ENCODE measurements around the gene CADM2.
"Not testable (repeated sequence)": the region's sequence is repeated elsewhere in the genome, so short reads cannot be mapped to it uniquely, and the experiment has no call there.

Gene CADM2

DNA sequence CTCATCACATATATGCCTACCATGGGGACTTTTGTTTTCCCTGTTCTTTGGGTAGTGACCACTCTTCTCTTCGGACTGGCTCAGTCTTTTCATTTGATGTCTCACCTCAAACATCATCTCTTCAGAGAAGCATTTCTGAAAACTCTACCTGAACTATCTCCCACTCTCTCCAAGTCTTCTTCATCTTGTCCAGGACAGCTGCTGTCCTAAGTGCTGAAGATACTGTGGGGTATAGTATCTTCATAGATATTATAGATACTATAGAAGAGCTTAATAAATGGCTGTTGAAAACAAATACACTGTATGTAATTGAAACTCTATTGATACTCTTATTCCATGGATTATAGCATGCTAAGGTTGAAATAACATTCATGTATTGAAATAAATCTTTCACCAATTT lies 672.3 kb downstream of the CADM2 start:
- DNase-seq (ENCODE audit: low read depth in 1 of 2, low spot score in 1 of 2), result no peak

- DNase-seq (ENCODE audit: low read depth in 1 of 2, low spot score in 1 of 2), result no peak
These were observed 674.1 kb downstream of the CADM2 start for GRCh38 chr3:85632921-85633320.

- no peak for DNase-seq (ENCODE audit: low read depth in 1 of 2, low spot score in 1 of 2)
These were observed 693.6 kb downstream of the CADM2 start for GRCh38 chr3:85652360-85652759.

GRCh38 chr3:85660451-85660850 lies 701.7 kb downstream of the CADM2 start:
- DNase-seq (ENCODE audit: low read depth in 1 of 2, low spot score in 1 of 2), result no peak

DNA sequence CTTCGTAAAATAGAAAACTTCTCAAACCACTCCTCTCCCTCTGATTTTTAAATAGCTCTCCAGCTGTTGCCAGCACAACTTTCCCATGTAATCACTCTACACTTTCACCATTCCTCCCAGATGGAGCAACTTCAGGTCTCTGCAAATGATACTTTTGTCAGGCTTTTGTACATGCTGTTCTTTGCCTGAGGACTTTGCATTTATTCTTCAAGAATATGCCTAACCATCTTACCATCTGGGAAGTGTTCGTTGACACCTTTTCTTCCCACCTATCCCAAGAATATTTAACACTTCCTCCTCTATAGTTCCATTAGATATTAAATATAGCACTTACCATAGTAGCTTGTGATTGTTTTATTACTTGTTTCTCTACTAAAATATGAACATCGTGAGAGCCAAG lies 703.7 kb downstream of the CADM2 start:
- no peak for DNase-seq (ENCODE audit: low read depth in 1 of 2, low spot score in 1 of 2)

- no peak for DNase-seq (ENCODE audit: low read depth in 1 of 2, low spot score in 1 of 2)
These were observed 709.0 kb downstream of the CADM2 start for GRCh38 chr3:85667744-85668143.

DNA sequence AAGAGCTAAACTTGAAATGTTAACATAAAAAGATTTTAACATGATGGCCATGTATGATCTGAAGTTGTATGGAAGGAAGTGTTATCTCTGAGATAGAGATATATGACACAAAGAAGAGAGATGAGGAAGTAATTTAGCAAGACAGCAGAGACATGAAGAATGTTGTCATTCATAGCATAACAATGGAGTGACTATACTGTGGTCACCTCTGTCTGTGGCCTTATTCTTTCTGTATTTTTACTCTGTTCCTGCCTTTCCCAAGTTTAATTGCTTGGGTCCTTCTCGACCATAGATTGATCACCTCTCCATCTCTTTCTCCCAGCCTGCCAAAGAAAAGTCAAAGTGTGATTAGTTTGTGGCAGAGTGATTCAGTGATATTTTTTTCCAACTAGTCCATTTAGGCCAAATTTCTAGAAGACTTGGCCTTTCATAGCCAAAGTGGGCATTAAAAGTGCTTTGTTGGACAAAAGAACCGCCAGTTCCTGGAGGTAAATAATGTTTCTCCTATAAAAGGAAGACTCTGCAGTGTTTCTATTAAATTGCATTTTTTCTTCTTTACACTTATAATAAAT lies 711.9 kb downstream of the CADM2 start:
- DNase-seq (ENCODE audit: low read depth in 1 of 2, low spot score in 1 of 2), result no peak

- no peak for DNase-seq (ENCODE audit: low read depth in 1 of 2, low spot score in 1 of 2)
These were observed 714.0 kb downstream of the CADM2 start for GRCh38 chr3:85672761-85673160.

DNA sequence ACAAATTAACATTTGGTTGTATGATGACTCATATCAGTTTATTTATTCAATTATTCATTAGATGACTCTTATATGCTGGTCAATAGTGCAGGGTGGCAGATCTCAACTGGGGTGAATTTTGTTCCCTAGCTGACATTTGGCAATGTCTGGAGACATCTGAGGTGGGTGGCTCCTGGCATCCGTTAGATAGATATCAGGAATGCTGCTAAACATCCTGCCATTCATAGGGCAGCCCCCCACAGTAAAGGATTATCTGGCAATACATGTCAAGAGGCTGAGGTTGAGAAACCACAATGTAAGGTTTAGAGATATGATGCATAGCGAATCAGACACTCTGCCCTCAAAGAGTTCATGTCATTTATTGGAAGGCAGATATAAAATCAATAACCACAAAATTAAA lies 719.9 kb downstream of the CADM2 start:
- DNase-seq (ENCODE audit: low read depth in 1 of 2, low spot score in 1 of 2), result no peak

DNA sequence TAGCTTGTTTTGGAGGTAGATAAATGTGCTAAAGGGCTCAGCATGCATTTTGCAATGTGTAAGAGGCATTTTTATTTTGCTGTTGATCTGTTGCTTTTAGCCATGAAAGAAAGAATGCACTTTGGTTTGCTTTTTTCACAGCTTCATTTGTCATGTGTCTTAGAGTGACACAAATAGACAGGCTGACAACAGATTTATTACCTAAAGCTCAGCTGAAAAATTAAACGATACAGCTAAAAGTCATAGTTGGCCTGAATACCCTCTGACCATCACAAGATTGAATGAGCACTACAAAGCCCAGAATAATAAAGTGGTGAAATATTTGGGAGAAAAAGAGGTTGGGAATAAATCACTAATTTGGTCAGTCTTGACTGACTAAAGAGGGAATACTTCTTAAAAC lies 723.1 kb downstream of the CADM2 start:
- DNase-seq (ENCODE audit: low read depth in 1 of 2, low spot score in 1 of 2), result no peak

DNA sequence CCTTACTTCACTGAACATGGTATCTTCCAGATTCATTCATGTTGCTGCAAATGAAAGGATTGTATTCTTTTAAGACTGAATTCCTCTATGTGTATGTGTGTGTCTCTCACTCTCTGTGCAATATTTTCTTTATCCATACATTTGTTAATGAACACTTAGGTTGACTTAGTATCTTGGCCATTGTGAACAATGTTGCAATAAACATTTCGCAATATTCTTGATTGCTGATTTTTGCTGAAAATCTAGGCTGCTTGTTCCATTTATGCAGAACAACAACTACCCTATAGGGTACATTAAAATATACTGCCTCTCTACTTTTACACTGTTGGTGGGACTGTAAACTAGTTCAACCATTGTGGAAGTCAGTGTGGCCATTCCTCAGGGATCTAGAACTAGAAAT lies 732.4 kb downstream of the CADM2 start:
- DNase-seq (ENCODE audit: low read depth in 1 of 2, low spot score in 1 of 2), result no peak

- DNase-seq (ENCODE audit: low read depth in 1 of 2, low spot score in 1 of 2), result no peak
These were observed 738.4 kb downstream of the CADM2 start for GRCh38 chr3:85697156-85697555.

- DNase-seq (ENCODE audit: low read depth in 1 of 2, low spot score in 1 of 2), result no peak
These were observed 747.3 kb downstream of the CADM2 start for GRCh38 chr3:85706130-85706529.

GRCh38 chr3:85708325-85708724 lies 749.5 kb downstream of the CADM2 start:
- DNase-seq (ENCODE audit: low read depth in 1 of 2, low spot score in 1 of 2), result not testable (repeated sequence)

DNA sequence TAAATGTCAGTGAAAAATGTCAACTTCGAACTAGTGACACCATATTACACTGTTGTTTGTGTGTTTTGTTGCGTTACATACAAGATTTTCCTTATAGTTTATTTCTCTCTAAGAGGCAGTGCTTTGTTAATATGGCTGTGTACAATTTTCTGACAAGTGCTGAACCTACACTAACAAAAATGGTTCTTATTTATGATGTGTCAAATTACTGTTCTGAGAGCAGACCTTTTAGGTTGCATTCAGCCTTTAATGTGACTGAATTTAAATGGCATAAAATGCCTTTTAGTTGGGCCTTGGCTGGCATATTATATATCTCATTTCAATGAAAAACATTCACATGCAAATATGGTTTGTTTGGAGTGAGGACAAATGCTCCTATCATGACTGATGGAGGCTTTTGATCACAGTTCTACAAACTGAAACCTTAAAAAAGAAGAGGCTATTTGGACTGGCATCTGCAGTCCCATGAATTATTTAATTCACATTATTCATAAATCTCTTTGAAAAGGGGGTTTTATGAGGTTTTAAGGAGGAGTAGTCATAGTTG lies 750.6 kb downstream of the CADM2 start:
- DNase-seq (ENCODE audit: low read depth in 1 of 2, low spot score in 1 of 2), result no peak

DNA sequence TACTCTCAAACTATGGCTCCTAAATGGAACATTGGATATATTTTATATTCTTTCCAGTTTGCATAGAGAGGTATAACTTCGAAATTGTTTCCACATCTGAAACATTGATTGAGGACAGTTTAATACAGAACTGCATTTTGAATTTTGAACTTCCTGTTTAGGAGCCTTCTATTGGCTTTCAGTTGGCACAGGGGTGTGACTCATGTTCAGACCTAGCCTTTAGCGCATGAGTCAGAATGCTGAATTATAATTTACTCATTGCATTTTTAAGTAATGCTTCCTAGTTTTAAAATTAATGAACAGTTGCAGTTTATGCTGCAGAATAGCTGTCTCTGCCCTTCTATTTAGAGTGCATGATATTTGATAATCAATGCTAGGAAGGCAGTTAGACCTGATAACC lies 751.7 kb downstream of the CADM2 start:
- no peak for DNase-seq (ENCODE audit: low read depth in 1 of 2, low spot score in 1 of 2)

DNA sequence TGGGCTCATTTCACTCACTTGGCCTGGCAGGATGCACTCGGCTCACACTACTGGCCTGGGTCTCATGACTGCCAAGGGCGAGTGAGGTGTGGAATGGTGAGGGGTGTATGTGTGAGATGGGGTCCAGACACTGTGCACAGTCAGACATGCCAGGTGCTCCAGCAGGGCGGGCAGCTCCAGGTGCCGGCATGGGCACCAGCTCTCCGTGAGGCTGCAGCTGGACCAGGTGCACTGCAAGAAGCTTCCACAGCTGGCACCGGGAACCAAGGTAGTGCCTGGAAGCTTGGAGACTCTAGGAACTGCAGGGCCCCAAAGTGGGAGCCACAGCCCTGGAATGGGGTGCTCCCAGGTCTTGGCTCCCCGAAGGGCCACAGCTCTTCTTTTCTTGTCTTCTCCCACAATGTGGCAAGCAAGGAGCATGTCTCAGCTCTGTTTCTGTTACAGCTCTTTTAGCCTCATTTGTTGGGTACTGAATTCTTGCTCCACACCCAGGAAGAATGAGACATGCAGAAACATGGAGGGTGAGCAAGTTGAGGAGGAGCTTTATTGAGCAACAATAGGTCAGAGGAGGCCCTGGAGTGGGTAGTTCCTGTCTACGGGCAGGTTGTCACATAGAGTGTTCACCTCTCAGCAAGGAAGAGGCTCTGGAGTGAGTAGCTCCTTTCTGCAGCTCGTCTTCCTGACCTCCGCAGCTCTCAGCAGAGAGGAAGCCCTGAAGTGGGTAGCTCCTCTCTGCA lies 762.8 kb downstream of the CADM2 start:
- DNase-seq (ENCODE audit: low read depth in 1 of 2, low spot score in 1 of 2), result no peak

DNA sequence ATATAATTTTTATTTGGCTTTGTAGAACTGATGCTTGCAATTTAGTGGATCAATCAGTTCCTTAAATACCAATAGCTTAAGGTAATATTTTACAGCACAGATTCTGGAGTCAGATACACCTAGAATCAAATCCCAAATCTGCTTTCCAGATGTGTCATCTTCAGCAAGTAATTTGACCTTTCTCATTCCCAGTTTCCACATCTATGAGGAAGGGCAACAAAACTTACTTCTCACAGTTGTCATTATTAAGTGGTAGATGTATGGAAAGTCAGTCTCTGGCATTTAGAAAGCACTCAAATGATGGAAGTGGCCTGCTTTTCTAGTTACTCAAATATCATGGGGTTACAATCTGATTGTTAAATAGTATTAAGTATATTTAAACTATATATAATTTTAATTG lies 767.0 kb downstream of the CADM2 start:
- DNase-seq (ENCODE audit: low read depth in 1 of 2, low spot score in 1 of 2), result no peak

DNA sequence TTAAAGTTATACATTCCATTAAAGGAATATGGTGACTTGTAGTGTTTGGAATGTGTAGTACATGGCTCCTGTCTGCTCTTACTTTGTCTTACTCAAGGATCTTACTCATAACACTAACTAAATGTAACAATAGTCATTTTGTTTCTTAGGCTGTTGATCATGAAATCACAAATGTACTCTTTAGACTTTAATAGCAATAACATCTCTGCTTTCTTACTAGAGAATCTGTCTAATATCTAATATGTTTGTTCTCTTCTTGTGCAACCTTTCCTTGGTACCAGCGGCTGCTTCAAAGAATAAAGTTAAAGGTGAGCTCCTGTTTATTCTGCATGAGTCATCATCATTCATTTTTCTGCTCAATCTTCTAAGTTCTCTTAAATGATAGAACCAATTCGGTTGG lies 767.5 kb downstream of the CADM2 start:
- DNase-seq (ENCODE audit: low read depth in 1 of 2, low spot score in 1 of 2), result no peak

GRCh38 chr3:85737846-85738245 lies 779.1 kb downstream of the CADM2 start:
- DNase-seq (ENCODE audit: low read depth in 1 of 2, low spot score in 1 of 2), result no peak

DNA sequence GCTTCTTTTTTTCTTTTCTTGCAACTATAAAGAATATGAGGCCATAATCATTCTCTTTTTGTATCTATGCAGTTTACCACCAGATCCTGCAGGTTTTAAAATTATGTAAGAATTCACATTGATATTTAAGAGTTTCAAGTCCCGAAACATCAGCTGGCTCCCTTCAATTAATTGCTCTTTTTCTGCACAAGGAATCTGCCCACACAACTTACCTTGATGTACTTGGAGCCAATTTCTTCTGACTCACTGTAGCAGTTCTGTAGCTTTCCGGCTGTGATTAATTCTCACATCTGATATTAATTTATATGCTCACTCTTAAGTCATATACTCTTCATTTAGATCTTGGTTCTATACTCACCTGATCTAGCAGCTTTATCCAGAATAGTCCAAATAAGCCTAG lies 781.8 kb downstream of the CADM2 start:
- no peak for DNase-seq (ENCODE audit: low read depth in 1 of 2, low spot score in 1 of 2)

- DNase-seq (ENCODE audit: low read depth in 1 of 2, low spot score in 1 of 2), result no peak
These were observed 799.7 kb downstream of the CADM2 start for GRCh38 chr3:85758442-85758841.

DNA sequence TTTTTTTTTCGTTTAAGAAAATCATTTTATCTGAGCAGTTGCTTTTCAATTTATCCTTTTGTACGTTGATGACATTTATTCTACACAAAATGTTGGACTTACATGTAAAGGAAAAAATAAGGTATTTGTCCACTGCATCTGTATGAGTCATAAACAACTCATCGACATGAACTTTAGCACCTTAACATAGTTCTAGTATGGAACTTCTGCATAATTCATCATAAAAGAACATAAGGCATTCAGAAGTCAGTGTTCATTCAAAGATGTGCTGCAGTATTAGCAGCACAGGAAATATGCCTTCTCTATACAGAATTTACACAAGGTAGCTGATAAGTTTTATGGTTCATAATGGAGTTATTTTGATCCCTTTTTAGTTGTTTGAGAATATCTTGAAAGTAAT lies 801.6 kb downstream of the CADM2 start:
- DNase-seq (ENCODE audit: low read depth in 1 of 2, low spot score in 1 of 2), result no peak

All from activated T-helper 1 cell treated with anti-CD3 and anti-CD28 coated beads, Interleukin-2, amount 50 U/mL, for 16 hours (primary cell).